SH-SY5Y (cell line): Measurements from ENCODE around the gene SRGAP3.

Experiments
- GATA2 ChIP-seq: IDR thresholded peaks from 2 replicates; pipeline ENCODE4 v1.6.1; 2011; ENCODE audit warnings: mild to moderate bottlenecking, low read depth, low read length
- GATA3 ChIP-seq: IDR thresholded peaks from 2 replicates; pipeline ENCODE4 v1.6.1; 2011; ENCODE audit warnings: low read depth, mild to moderate bottlenecking, low read length, moderate library complexity

GRCh38 chr3:9088441-9089353 lies 160.7 kb downstream of the SRGAP3 start:
- TF ChIP-seq GATA3 (no peak), GATA2 (no peak)
